Astrocyte of the hippocampus (primary cell): ENCODE measurements around the gene CACUL1.
"Not testable (repeated sequence)": the region's sequence is repeated elsewhere in the genome, so short reads cannot be mapped to it uniquely, and the experiment has no call there.

ENCODE experiments used
- DNase-seq: peaks from one replicate; pipeline ENCODE4 v3.0.0; 2011; ENCODE audit warnings: low read depth, low spot score

The CACUL1 gene

GRCh38 chr10:118687472-118687871, 67.3 kb downstream of the CACUL1 start:
- no peak for DNase-seq

- DNase-seq = no peak
Observed at GRCh38 chr10:118682533-118682932, 72.2 kb downstream of the CACUL1 start.

- no peak for DNase-seq
Observed at GRCh38 chr10:118680197-118680596, 74.6 kb downstream of the CACUL1 start.

- no peak for DNase-seq
Observed at GRCh38 chr10:118674226-118674919, 80.4 kb downstream of the CACUL1 start.

- no peak for DNase-seq
Observed at GRCh38 chr10:118672766-118673715, 81.7 kb downstream of the CACUL1 start.

GRCh38 chr10:118672153-118672552, 82.6 kb downstream of the CACUL1 start:
- DNase-seq = no peak

GRCh38 chr10:118671221-118671620, 83.5 kb downstream of the CACUL1 start:
- DNase-seq = not testable (repeated sequence)

GRCh38 chr10:118670472-118671124, 84.2 kb downstream of the CACUL1 start:
- DNase-seq = no peak

- DNase-seq = no peak
Observed at GRCh38 chr10:118669835-118670234, 84.9 kb downstream of the CACUL1 start.

- peak; percentile 93 for DNase-seq
Observed at GRCh38 chr10:118669020-118669791, 85.6 kb downstream of the CACUL1 start.

- no peak for DNase-seq
Observed at GRCh38 chr10:118668228-118668952, 86.4 kb downstream of the CACUL1 start.

- no peak for DNase-seq
Observed at GRCh38 chr10:118667732-118668131, 87.0 kb downstream of the CACUL1 start.

GRCh38 chr10:118666350-118666749, 88.4 kb downstream of the CACUL1 start:
- no peak for DNase-seq

- no peak for DNase-seq
Observed at GRCh38 chr10:118664321-118664720, 90.4 kb downstream of the CACUL1 start.

GRCh38 chr10:118663176-118663575, 91.6 kb downstream of the CACUL1 start:
- DNase-seq = no peak

- DNase-seq = no peak
Observed at GRCh38 chr10:118662228-118663035, 92.3 kb downstream of the CACUL1 start.

GRCh38 chr10:118658762-118659161, 96.0 kb downstream of the CACUL1 start:
- DNase-seq = no peak

- not testable (repeated sequence) for DNase-seq
Observed at GRCh38 chr10:118658168-118658567, 96.6 kb downstream of the CACUL1 start.

- not testable (repeated sequence) for DNase-seq
Observed at GRCh38 chr10:118645294-118645693, 109.5 kb downstream of the CACUL1 start.

GRCh38 chr10:118642228-118642627, 112.5 kb downstream of the CACUL1 start:
- no peak for DNase-seq
